ENCODE data around the gene CYB561.
A peak's percentile ranks its signal among the peaks of the same experiment; 100 is the strongest.

Gene CYB561

GRCh38 chr17:63445954-63446752, at the start of gene CYB561:
Gene CYB561, minus strand, starts transcription at chr17:63446306. Its CDS starts 8,759 bp downstream, at chr17:63437547.
- DNase-seq (ENCODE audit: low read depth) = peak; percentile 29

DNA sequence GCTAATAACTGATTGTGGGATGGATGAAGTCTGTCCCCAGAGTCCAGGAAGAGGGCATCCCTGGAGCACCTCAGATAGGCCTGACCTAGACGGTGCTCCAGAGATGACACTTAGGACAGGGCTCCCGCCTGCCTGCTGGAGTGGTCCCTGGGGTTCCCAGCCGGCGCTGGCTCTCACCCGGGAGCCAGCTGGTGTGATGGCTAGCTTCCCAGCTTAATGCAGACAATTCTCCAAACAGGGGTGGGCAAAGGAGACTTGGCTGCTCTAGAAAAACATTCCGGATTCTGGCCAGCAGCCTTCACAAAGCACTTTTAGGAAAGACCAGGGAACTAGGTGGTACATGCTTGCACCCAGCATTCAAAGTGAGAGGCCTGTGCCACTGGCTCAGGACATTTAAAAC, 49.4 kb upstream of the CYB561 start:
- DNase-seq (ENCODE audit: low read depth) = no peak

GRCh38 chr17:63494300-63494928, 48.3 kb upstream of the CYB561 start:
- no peak for DNase-seq (ENCODE audit: low read depth)

GRCh38 chr17:63493411-63493810, 47.3 kb upstream of the CYB561 start:
- no peak for DNase-seq (ENCODE audit: low read depth)

- DNase-seq (ENCODE audit: low read depth) = no peak
These were observed 46.8 kb upstream of the CYB561 start for GRCh38 chr17:63492940-63493339.

DNA sequence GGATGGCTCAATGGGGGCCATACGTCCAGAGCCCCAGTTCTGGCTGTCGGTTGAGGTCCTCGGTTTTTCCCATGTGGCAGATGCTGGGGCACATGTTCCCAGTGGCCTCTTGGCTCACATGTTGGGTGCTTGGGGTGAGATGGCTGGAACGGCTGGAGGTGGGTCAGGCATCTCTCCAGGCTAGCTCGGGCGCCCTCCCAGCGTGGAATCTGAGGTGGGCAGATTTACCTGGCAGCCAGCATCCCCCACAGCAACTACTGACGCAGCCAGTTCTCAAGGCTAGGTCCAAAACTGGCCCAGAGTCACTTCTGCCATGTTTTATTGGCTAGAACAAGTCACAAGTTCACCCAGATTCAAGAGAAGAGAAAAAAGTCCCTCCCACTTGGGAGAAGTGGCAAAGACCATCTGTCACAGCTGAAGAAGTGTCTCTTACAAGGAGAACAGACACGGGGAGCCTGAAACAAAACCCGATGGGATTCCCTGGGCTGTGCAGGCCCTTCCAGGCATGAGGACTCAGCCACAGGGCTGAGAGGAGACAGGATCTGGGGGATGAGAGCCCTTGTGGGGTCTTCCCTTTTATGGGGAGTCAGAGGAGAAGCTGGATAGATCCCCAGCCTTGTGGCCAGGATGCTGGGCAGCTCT, 46.0 kb upstream of the CYB561 start:
- DNase-seq (ENCODE audit: low read depth) = no peak

DNA sequence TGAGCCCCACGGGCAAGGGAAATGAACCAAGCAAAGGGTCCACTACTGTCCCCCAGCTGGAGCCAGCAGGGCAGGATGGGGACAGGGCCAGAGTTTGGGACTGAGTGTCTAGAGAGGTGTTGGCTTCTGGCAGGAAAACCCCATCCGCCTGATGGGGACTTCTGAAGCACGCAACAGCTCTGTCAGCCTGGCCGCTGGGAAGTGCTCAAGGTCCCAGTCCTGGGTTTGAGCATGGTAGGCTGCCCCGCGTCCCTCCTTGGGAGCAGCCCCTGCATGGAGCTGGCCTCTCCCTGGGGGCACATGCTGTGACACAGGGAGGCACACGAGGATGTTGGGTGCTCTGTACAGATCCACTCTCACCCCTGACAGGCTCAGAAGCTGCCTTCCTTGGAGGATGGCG, 45.3 kb upstream of the CYB561 start:
- DNase-seq (ENCODE audit: low read depth) = no peak

- no peak for DNase-seq (ENCODE audit: low read depth)
These were observed 44.8 kb upstream of the CYB561 start for GRCh38 chr17:63490858-63491400.

DNA sequence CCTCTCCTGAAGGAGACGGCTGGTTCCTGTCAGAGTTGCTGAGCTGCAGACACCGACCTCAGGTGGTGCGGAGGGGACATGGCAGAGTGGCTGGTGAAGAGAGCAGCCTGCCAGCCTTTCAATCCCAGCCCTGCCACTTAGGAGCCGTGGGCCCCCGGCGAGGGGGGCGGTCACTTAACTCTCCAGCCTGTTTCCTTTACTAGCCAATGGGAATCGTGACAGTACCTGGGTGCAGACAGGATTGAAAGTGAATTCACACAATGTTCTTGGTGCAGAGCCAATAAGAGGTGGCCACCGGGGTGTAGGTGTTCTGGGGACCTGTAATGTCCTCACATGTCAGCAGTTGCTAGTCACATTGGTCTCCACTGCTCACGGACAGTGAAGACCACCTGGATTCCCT, 44.2 kb upstream of the CYB561 start:
- no peak for DNase-seq (ENCODE audit: low read depth)

- DNase-seq (ENCODE audit: low read depth) = no peak
These were observed 43.2 kb upstream of the CYB561 start for GRCh38 chr17:63489291-63489690.

- DNase-seq (ENCODE audit: low read depth) = no peak
These were observed 42.7 kb upstream of the CYB561 start for GRCh38 chr17:63488851-63489250.

DNA sequence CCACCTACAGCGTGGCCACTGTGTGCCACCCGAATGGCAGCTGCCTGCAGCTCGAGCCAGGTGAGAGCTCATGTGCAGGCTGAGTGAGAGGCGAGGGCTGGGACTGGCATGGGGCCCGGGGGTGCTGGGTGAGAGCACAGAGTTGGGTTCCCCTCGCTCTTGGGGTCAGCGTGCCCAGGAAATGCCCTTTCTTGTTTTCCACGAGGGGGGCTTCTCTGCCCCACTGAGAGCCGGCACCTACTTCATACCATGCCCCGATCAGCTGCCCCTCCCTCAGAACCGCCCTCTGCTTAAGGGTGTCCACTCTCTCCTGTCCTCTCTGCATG, 40.9 kb upstream of the CYB561 start:
- no peak for DNase-seq (ENCODE audit: low read depth)

GRCh38 chr17:63486317-63487013, 40.4 kb upstream of the CYB561 start:
- DNase-seq (ENCODE audit: low read depth) = no peak

- DNase-seq (ENCODE audit: low read depth) = no peak
These were observed 37.8 kb upstream of the CYB561 start for GRCh38 chr17:63483655-63484575.

DNA sequence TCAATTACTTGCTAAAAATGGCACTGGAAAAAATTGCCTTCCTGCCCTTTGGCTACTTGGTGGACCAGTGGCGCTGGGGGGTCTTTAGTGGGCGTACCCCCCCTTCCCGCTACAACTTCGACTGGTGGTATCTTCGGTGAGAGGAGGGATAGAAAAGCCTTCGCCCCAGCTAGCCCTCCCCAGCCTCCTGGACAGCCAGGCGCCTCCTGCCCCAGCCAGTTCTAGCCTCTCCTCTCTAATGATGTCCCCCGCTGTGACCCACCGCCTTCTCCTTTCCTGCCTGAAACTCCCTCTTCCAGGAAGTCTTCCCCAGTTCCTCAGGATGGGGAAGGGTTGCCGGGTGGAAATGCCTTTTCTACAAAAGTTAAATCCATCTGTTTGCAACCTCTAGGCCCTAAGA, 36.9 kb upstream of the CYB561 start:
- DNase-seq (ENCODE audit: low read depth) = no peak

- no peak for DNase-seq (ENCODE audit: low read depth)
These were observed 36.4 kb upstream of the CYB561 start for GRCh38 chr17:63482509-63482908.

DNA sequence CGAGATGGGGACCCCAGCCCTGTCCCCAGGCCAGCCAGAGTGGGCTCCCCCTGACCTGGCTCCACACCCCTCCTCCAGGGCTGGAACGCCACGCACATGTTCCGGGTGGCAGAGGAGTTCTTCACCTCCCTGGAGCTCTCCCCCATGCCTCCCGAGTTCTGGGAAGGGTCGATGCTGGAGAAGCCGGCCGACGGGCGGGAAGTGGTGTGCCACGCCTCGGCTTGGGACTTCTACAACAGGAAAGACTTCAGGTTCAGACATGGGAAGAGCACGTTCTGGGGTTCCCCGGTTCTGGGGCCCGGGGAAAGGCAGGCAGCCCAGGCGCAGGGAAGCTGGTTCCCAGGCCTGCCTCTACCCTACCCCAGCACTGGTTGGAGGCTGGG, 35.4 kb upstream of the CYB561 start:
- no peak for DNase-seq (ENCODE audit: low read depth)

DNA sequence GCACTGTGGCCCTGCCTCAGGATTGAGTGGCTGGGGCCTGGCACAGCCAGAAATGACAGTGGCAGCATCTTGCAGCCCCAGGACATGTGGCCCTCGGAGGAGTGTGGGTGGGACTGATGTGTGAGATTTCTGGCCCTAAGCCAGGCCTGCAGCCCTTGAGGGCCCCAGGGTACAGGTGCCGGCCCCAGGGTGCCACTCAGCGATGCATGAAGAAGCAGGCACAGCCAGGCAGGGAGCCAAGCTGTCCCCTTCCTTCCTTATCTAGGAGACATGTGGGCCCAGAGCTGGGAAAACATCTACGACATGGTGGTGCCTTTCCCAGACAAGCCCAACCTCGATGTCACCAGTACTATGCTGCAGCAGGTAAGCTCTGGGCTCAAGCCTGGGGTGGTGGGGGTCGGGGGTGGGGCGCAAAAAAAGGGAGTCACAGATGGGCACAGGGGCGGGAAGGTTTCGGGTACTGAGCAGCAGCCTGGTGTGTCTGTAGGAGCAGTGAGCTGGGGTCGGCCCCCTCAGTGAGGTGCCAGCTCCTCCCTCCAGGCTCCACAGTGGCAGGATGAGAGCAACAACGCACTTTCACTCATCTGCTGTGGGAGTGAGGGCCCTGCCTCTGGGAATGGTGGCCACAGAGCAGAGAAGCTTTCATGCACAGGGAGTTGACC, 34.9 kb upstream of the CYB561 start:
- DNase-seq (ENCODE audit: low read depth) = no peak

- DNase-seq (ENCODE audit: low read depth) = no peak
These were observed 34.2 kb upstream of the CYB561 start for GRCh38 chr17:63480192-63480784.

DNA sequence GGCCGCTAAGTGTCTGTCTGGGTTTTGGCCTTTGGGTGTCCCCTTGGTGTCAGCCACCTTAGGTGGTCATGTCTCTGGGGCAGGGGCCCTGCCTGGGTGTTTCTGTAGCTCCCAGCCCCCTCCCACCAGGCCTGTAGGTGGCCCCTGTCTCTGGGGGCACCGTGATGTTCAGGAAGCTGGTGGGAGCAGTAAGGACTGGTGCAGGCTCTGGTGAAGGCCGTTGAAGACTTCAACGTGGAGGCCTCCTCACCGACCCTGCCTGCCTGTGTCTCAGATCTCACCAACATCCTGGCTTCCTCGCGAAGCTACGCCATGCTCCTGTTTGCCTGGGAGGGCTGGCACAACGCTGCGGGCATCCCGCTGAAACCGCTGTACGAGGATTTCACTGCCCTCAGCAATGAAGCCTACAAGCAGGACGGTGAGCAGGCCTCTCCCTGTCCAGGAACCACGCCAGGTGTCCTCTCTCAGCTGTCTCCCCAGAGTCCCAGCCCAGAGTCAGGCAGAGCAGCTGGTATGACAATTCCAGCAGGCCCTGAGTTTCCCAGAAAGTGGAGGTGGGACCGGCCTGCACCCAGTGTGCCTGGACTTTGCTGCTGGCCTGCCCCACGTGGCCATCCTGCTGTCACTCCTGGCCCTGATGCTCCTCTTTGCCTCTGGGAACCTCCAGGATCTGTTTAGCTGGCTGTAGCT, 33.5 kb upstream of the CYB561 start:
- DNase-seq (ENCODE audit: low read depth) = no peak
